Measurements from ENCODE around the gene MRPS22. TPM values are rescaled to one million over a fixed set of nuclear protein-coding genes. Genes with fewer than 3 reads are reported as not detected.
"Not testable (repeated sequence)": the region's sequence is repeated elsewhere in the genome, so short reads cannot be mapped to it uniquely, and the experiment has no call there.

The MRPS22 gene
- total RNA-seq, 1 donor from 2014 or later: 8.3 TPM

DNA sequence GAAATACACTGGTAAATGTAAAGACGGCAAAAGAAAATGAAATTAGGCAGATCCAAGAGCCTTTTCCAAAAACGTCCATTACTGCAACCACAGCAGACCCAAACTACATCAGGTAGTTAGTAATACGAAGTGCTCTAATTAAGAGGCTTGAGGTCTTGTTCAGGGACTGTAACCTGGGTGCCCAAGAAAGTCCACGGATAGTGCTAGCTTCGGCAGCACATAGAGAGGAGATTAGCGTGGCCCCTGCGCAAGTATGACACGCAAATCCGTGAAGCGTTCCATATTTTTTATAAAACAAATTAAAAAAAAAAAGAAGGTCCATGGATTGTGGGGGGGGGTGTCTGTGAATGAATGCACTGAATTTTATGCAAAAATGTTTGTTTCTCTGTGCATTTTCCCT is 44.3 kb downstream of the MRPS22 start:
- DNase-seq (ENCODE audit: low spot score in 2 of 2): no peak
- Histone ChIP-seq H3K4me1 (peaks cover 3 to 29% of the 10 kb centered on the region in 2 donors), H3K36me3 (peaks cover 0 to under 1% of the 10 kb centered on the region in 2 donors), H3K4me3 (peak overlapping the region; percentile 98 to 99), H3K27me3 (no peaks in the 10 kb centered on the region), H3K9me3 (no peaks in the 10 kb centered on the region), H3K27ac (no peak overlapping the region)
- TF ChIP-seq, protein P1, sequence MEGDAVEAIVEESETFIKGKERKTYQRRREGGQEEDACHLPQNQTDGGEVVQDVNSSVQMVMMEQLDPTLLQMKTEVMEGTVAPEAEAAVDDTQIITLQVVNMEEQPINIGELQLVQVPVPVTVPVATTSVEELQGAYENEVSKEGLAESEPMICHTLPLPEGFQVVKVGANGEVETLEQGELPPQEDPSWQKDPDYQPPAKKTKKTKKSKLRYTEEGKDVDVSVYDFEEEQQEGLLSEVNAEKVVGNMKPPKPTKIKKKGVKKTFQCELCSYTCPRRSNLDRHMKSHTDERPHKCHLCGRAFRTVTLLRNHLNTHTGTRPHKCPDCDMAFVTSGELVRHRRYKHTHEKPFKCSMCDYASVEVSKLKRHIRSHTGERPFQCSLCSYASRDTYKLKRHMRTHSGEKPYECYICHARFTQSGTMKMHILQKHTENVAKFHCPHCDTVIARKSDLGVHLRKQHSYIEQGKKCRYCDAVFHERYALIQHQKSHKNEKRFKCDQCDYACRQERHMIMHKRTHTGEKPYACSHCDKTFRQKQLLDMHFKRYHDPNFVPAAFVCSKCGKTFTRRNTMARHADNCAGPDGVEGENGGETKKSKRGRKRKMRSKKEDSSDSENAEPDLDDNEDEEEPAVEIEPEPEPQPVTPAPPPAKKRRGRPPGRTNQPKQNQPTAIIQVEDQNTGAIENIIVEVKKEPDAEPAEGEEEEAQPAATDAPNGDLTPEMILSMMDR (IDR thresholded peaks at IDR 0.05): no peak
- intact Hi-C loops (cut with DNase I): loop anchor here (2.0 to 5.0 kb wide), 3 partner anchors 45 to 1554 kb away; partner anchors contain the start of gene SLC25A36

DNA sequence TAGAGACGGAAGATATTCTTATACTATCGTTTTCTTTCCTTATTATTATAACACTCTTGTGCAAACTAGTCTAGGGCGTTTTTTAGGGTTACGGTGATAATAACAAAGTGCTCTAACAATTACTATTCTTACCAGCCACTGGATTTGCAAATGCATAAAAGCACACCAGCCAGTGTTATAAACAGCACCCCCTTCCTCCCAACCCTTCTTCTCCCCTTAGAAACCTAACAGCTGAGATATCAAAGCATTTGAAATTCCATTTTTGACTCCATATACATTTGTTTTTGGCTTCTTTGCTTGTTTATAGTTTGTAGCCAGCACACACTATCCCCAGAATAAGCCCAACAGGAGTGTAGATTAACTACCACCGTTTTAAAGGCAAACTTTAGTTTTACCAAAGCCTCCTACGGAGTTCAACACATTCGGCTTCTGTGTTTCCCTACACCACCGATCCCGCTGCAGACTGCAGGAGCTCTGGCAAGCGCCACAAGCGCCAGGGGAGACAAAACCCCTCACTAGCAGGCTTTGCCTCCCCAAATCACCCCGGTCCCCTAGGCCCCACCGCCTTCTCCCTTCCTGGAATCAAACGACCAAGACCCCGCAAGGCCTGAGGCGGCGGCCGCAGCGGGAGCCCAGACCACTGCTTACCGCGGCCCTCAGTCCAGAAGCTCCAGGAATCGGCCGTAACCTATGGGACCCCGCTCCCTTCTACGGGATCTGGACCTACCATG is 45.2 kb downstream of the MRPS22 start:
- Histone ChIP-seq H3K4me3 (peak overlapping the region; percentile 98 to 99), H3K9me3 (no peaks in the 10 kb centered on the region), H3K27ac (peak overlapping the region; percentile 96), H3K36me3 (no peaks in the 10 kb centered on the region), H3K4me1 (peaks cover 3 to 28% of the 10 kb centered on the region in 2 donors), H3K27me3 (no peaks in the 10 kb centered on the region)
- TF ChIP-seq, protein P1 (IDR thresholded peaks at IDR 0.05): no peak
- intact Hi-C loops (cut with DNase I): loop anchor here (1.0 to 5.0 kb wide), 4 partner anchors 46 to 1553 kb away; partner anchors contain the start of genes CEP70 and SLC25A36
- DNase-seq (ENCODE audit: low spot score in 2 of 2): no peak

DNA sequence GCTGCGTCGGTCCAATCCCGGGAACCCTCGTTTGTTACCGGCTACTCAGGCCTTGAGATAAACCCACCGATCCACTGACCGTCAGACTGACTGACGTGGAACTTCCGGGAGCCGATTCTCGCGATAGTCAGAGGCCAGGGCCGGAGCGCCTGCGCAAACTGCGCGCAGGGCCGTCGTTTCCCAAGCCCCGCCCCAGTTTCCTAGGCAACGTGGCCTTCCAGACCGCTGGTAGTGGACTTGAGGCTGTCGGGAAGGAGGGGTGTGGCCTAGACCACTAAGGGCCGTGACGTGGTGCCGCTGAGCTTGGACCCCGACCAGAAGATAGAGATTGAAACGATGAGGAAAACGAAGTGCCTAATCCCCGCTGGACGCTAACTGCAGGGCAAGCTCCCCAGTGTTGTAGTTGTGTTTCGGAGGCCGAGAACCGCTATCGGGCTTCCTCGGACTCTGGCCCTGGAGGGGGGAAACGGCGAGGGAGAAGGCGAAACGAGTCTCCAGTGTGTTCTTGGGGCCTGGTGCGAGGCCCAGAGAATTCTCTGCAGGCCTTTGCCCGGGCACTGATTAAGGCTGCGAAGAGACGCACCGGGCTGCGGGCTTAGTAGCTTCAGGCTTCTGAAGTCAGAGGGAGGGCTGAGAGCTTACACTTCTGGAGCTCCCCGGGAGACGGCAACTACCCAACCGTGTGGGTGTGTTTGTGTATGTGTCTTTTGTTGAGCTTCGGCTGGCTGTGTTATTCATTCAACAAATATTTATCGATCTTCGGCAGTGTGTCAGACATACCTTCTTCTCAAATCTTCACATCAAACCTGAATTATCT is 45.9 kb downstream of the MRPS22 start, which contains the start of gene COPB2:
Gene COPB2 (minus strand): TSS at position 96 of the 817 bp plus-strand sequence. CDS start 97 bp downstream, outside the sequence.
- peak within 1 kb of the TSS; percentile 96 for H3K27ac ChIP-seq
- no peaks in the 10 kb centered on the region for H3K27me3 ChIP-seq
- intact Hi-C loops (cut with DNase I): loop anchor here (1.0 to 5.0 kb wide), 4 partner anchors 47 to 1553 kb away; partner anchors contain the start of genes CEP70 and SLC25A36
- DNase-seq (ENCODE audit: low spot score in 2 of 2): peak; percentile 97 to 100
- H3K4me3 ChIP-seq: peak within 1 kb of the TSS; percentile 98 to 99
- TF ChIP-seq, protein P1 (IDR thresholded peaks at IDR 0.05): no peak
- no peaks in the 10 kb centered on the region for H3K9me3 ChIP-seq
- H3K36me3 ChIP-seq: no peaks in the 10 kb centered on the region
- peaks cover 1 to 25% of the 10 kb centered on the region in 2 donors for H3K4me1 ChIP-seq

DNA sequence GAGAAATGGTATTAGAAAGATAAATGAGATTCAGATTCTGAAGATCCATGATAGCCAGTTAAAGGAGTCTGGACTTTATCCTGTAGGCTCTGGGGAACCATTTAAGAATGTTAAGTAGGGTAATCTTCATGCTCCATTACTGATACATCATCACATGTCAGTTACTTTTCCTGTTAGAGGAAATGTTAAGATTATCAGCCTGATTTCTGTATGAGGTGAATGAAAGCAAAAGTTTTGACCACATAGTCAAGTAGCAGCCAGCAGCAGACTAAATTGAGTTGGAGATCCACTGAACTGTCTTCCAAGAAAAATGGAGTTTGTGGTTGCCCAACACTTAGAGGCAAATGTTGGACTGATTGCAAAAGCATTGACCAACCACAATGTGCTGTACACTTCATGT is 50.3 kb downstream of the MRPS22 start:
- intact Hi-C loops (cut with DNase I): no loop called here

DNA sequence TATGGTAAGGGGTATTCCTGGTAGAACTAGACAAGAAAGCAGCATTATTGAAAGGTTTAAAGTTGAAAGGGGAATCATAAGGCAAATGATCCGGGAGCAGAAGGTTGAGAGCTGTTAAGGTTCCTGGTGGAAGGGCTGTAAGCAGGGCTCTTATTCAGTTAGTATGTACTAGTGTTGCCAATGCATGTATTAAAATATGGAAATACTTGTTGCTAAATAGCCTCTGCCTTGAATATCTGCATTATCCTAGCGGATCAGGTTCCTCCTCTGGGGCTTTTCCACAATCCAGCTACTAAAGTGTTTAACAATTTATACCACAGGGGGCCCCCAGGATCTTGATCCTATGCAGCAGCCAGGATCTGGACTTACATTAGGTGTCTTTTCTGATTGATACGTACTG is 52.9 kb downstream of the MRPS22 start:
- Histone ChIP-seq H3K4me1 (no peaks in the 10 kb centered on the region), H3K4me3 (no peak overlapping the region), H3K27me3 (no peaks in the 10 kb centered on the region), H3K36me3 (no peaks in the 10 kb centered on the region), H3K9me3 (peaks cover 0 to 10% of the 10 kb centered on the region in 2 donors), H3K27ac (no peak overlapping the region)
- intact Hi-C loops (cut with DNase I): no loop called here
- no peak for DNase-seq (ENCODE audit: low spot score in 2 of 2)
- TF ChIP-seq, protein P1 (IDR thresholded peaks at IDR 0.05): no peak

More for the DNA sequence above, 50.3 kb downstream of the MRPS22 start:
- Histone ChIP-seq H3K9me3 (no peaks in the 10 kb centered on the region), H3K27ac (no peak overlapping the region), H3K4me3 (no peak overlapping the region), H3K4me1 (peaks cover 0 to 6% of the 10 kb centered on the region in 2 donors), H3K36me3 (no peaks in the 10 kb centered on the region), H3K27me3 (no peaks in the 10 kb centered on the region)
- TF ChIP-seq, protein P1 (IDR thresholded peaks at IDR 0.05): no peak
- DNase-seq (ENCODE audit: low spot score in 2 of 2): no peak

DNA sequence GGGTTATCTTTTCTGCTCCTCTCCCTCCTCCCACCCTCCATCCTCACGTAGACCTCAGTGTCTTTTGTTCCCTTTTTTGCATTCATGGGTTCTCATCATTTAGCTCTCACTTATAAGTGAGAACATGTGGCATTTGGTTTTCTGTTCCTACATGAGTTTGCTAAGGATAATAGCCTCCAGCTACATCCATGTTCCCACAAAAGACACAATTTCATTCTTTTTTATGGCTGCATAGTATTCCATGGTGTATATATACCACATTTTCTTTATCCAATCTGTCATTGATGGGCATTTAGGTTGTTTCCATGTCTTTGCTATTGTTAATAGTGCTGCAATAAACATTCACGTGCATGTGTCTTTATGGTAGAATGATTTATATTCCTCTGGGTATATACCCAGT is 57.3 kb downstream of the MRPS22 start:
- not testable (repeated sequence) for DNase-seq (ENCODE audit: low spot score in 2 of 2)

More for the DNA sequence above, 57.3 kb downstream of the MRPS22 start:
- H3K4me3 ChIP-seq; intact Hi-C loops (cut with DNase I); H3K27ac ChIP-seq; H3K36me3 ChIP-seq; H3K27me3 ChIP-seq; H3K4me1 ChIP-seq: not testable (repeated sequence)
- H3K9me3 ChIP-seq: peaks cover 7 to 44% of the 10 kb centered on the region in 2 donors

Measured in ascending aorta (tissue), 2 donors.